Hepatocyte (in vitro differentiated cells): ENCODE measurements around the gene FAM53B. TPM values are rescaled to one million over a fixed set of nuclear protein-coding genes. Genes with fewer than 3 reads are reported as not detected.
A peak's percentile ranks its signal among the peaks of the same experiment; 100 is the strongest.

Experiments used
- DNase-seq: peaks from one replicate; pipeline ENCODE4 v3.0.0-alpha.2; 2016; ENCODE audit warnings: low spot score
- H2AFZ ChIP-seq: fragments of 200-600 bp; sonication (generic); 2 replicates; pipeline ENCODE4 v1.6.0; 2016; ENCODE audit warnings: antibody characterized with exemption, mild to moderate bottlenecking
- H3K27ac ChIP-seq: fragments of 200-600 bp; sonication (generic); 2 replicates; pipeline ENCODE4 v1.5.1; 2016; ENCODE audit warnings: mild to moderate bottlenecking
- H3K27me3 ChIP-seq: fragments of 200-600 bp; sonication (generic); 2 replicates; pipeline ENCODE4 v1.6.1; 2016
- H3K36me3 ChIP-seq: fragments of 200-600 bp; sonication (generic); replicated peaks from 2 replicates; pipeline ENCODE4 v1.5.1; 2016; ENCODE audit warnings: low read depth; ENCODE audit not compliant: insufficient read depth
- H3K4me1 ChIP-seq: fragments of 200-600 bp; sonication (generic); 2 replicates; pipeline ENCODE4 v1.5.1; 2016; ENCODE audit warnings: mild to moderate bottlenecking, moderate library complexity; ENCODE audit not compliant: insufficient read depth
- H3K4me2 ChIP-seq: fragments of 200-600 bp; sonication (generic); 2 replicates; pipeline ENCODE4 v1.6.0; 2016
- H3K4me3 ChIP-seq: fragments of 200-600 bp; sonication (generic); 2 replicates; pipeline ENCODE4 v1.5.1; 2016; ENCODE audit warnings: mild to moderate bottlenecking
- H3K79me2 ChIP-seq: fragments of 200-600 bp; sonication (generic); 2 replicates; pipeline ENCODE4 v1.6.0; 2017; ENCODE audit warnings: mild to moderate bottlenecking
- H3K9me2 ChIP-seq: fragments of 200-600 bp; sonication (generic); replicated peaks from 2 replicates; pipeline ENCODE4 v1.6.0; 2017; ENCODE audit warnings: mild to moderate bottlenecking; ENCODE audit not compliant: insufficient read depth
- H3K9me3 ChIP-seq: fragments of 200-600 bp; sonication (generic); 2 replicates; pipeline ENCODE4 v1.5.1; 2016; ENCODE audit warnings: low read depth, mild to moderate bottlenecking
- H4K20me1 ChIP-seq: fragments of 200-600 bp; sonication (generic); 2 replicates; pipeline ENCODE4 v1.6.0; 2016; ENCODE audit warnings: mild to moderate bottlenecking; ENCODE audit not compliant: insufficient read depth, poor library complexity, severe bottlenecking
- EZH2 ChIP-seq: fragments of 200-600 bp; sonication (generic); IDR thresholded peaks from 2 replicates; pipeline ENCODE4 v1.6.1; 2016; ENCODE audit warnings: antibody characterized with exemption, mild to moderate bottlenecking, borderline replicate concordance
- EZH2phosphoT487 ChIP-seq: fragments of 200-600 bp; sonication (generic); IDR thresholded peaks from one replicate; pipeline ENCODE4 v1.6.1; 2018; ENCODE audit warnings: antibody characterized with exemption, mild to moderate bottlenecking, low read depth, moderate library complexity; ENCODE audit not compliant: unreplicated experiment, severe bottlenecking
- WGBS: methylation state at CpG from one replicate; pipeline ENCODE4 v1.1.6; 2016; ENCODE audit warnings: low lambda C conversion rate; ENCODE audit errors: missing lambda C conversion rate; 5-methylcytosine and 5-hydroxymethylcytosine counted together
- polyA plus RNA-seq: library from polyadenylated mRNA; unstranded; fragments of >200 nt; fragmentation: Nextera tagmentation; extraction: Ambion mirVana; gene quantifications from 2 replicates; pipeline ENCODE4 v1.2.1, GENCODE V29; 2016
- total RNA-seq: library from RNA; depleted of rRNA; stranded (reverse); fragments of >200 nt; gene quantifications from 2 replicates; pipeline ENCODE4 v1.2.3, GENCODE V29; 2014
- TF ChIP-seq, protein P1 (sequence below): fragments of 200-600 bp; sonication (generic); IDR thresholded peaks from 2 replicates; pipeline ENCODE4 v1.5.1; 2016; ENCODE audit warnings: antibody characterized with exemption, mild to moderate bottlenecking; ENCODE audit not compliant: poor library complexity

FAM53B gene
- total and polyA plus RNA-seq, 2 experiments from 2014 or later, result 10.3 to 23.6 TPM

DNA sequence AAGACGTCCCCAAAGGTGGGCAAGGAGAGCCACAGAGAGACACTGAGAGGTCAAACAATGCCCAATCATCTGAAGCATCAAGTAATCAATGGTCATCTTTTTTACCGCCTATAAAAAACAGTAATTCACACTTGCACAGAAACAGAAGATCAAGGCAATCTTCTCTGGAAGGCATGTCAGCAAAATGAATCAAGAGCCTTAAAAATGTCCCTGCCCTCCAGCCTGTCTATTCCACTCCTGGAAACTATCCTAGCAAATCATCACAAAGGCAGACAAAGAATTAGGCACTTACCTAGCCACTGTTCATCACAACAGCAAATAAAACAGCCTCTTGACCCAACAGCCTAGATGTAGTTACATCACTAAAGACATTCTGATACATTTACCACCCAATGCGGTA, 48.9 kb downstream of the FAM53B start:
- H3K79me2 ChIP-seq, result peaks cover 7% of the 10 kb centered on the region
- TF ChIP-seq EZH2 (no peak), EZH2phosphoT487 (no peak)
- TF ChIP-seq, protein P1, sequence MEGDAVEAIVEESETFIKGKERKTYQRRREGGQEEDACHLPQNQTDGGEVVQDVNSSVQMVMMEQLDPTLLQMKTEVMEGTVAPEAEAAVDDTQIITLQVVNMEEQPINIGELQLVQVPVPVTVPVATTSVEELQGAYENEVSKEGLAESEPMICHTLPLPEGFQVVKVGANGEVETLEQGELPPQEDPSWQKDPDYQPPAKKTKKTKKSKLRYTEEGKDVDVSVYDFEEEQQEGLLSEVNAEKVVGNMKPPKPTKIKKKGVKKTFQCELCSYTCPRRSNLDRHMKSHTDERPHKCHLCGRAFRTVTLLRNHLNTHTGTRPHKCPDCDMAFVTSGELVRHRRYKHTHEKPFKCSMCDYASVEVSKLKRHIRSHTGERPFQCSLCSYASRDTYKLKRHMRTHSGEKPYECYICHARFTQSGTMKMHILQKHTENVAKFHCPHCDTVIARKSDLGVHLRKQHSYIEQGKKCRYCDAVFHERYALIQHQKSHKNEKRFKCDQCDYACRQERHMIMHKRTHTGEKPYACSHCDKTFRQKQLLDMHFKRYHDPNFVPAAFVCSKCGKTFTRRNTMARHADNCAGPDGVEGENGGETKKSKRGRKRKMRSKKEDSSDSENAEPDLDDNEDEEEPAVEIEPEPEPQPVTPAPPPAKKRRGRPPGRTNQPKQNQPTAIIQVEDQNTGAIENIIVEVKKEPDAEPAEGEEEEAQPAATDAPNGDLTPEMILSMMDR, result no peak
- no peak overlapping the region for H2AFZ ChIP-seq
- H3K9me3 ChIP-seq, result no peaks in the 10 kb centered on the region
- WGBS, result 95% methylated on average over 3 of the region's 3 CpGs
- H3K4me3 ChIP-seq, result no peak overlapping the region
- H4K20me1 ChIP-seq, result peaks cover 6% of the 10 kb centered on the region
- H3K4me1 ChIP-seq, result no peaks in the 10 kb centered on the region
- H3K4me2 ChIP-seq, result no peak overlapping the region
- H3K27ac ChIP-seq, result no peak overlapping the region
- no peaks in the 10 kb centered on the region for H3K27me3 ChIP-seq
- H3K9me2 ChIP-seq, result no peaks in the 10 kb centered on the region
- no peak for DNase-seq
- no peaks in the 10 kb centered on the region for H3K36me3 ChIP-seq

DNA sequence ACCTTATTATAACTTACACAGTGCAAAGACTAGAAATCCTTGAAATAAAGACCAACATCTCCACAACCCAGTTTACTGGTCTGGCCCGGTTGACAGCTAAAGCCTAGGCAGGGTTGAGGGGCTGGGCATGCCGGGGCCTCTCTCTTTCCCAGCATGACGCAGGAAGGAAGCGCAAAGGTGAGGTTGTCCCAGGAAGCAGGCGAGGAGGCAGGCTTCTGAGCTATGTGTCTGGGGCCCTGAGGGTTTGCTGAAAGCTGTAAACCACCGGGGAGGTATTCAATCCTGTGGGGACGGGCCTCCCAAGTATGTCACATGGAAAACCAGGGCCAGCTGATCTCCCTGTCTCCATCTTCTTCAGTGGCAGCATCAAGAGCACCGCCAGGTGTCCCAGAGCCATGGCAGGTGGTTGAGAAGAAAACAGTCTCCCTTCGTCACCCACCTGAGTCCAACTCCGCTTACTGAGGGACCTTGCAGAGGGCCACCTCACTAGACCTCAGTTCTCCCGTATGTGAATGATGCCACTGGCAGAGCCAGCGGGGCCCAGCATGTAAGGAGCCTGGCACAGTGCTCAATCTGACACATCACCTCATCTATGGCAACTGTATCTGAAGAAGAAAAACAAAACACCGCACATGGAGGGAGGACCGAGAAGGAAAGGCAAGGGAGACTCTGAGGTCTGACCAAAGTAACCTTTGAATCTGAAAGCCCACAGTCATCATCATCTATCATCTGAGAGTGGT, 49.5 kb downstream of the FAM53B start:
- Histone ChIP-seq H3K79me2 (peaks cover 3% of the 10 kb centered on the region), H3K4me2 (no peak overlapping the region), H3K4me3 (no peak overlapping the region), H2AFZ (no peak overlapping the region), H3K27ac (peak overlapping the region; percentile 20), H3K9me2 (no peaks in the 10 kb centered on the region), H3K27me3 (no peaks in the 10 kb centered on the region), H3K9me3 (no peaks in the 10 kb centered on the region), H4K20me1 (peaks cover 6% of the 10 kb centered on the region), H3K4me1 (no peaks in the 10 kb centered on the region), H3K36me3 (no peaks in the 10 kb centered on the region)
- TF ChIP-seq EZH2phosphoT487 (no peak), EZH2 (no peak)
- 89% methylated on average over 14 of the region's 14 CpGs for WGBS
- DNase-seq, result no peak

DNA sequence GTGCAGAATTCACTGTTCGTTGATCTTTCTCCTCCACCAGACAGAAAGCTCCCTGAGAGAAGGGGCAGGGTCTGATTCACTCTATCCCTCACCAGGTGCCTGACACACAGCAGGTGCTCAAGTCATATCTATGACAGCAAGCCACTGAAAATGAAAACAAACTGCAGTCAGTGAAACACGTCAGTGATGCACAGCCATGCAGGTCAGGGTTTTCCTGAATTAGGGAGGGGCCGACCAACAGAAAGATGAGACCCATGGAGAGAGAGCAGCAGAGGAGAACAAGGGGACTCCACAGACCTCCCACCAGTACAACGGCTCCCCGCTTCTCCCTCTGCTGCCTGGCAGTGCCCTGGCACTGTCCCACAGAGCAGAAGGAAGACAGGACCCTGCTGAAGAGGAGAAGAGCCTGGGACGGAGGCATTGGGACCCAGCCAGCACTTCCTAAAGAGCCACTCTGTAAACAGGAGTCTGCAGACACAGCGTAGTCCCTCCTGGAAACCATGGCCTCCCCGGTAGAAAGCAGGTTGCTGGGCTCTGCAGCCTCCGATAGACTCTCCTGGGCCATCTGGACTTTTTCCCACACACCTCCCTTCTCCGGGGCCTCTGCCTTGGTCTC, 50.3 kb downstream of the FAM53B start:
- H3K27ac ChIP-seq, result peak overlapping the region; percentile 20
- no peaks in the 10 kb centered on the region for H3K9me2 ChIP-seq
- TF ChIP-seq EZH2, result no peak
- TF ChIP-seq, protein P1, result no peak
- TF ChIP-seq EZH2phosphoT487, result no peak
- WGBS, result 60% methylated on average over 10 of the region's 10 CpGs
- H4K20me1 ChIP-seq, result peaks cover 4% of the 10 kb centered on the region
- no peak overlapping the region for H3K4me3 ChIP-seq
- no peak overlapping the region for H3K4me2 ChIP-seq
- no peaks in the 10 kb centered on the region for H3K27me3 ChIP-seq
- no peak overlapping the region for H2AFZ ChIP-seq
- H3K4me1 ChIP-seq, result no peaks in the 10 kb centered on the region
- H3K9me3 ChIP-seq, result no peaks in the 10 kb centered on the region
- no peak for DNase-seq
- H3K79me2 ChIP-seq, result no peaks in the 10 kb centered on the region
- H3K36me3 ChIP-seq, result no peaks in the 10 kb centered on the region

DNA sequence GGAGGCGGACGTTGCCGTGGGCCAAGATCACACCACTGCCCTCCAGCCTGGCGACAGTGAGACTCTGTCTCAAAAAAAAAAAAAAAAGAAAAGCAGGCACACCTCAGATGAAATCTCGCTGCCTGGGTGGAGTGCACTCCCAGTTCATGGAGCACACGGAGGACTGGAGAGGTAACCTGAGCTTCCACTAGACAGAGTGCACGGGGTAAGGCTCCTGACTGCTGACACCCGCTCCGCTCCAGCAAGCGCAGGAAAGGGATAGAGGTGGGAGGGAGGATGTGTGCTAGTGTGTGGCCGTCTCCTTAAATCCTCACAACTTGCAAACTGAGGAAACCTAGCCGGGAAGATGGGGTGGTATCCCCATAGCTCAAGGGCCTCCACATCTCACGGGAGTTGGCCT, 50.8 kb downstream of the FAM53B start:
- no peaks in the 10 kb centered on the region for H3K79me2 ChIP-seq
- H3K27me3 ChIP-seq, result no peaks in the 10 kb centered on the region
- H3K36me3 ChIP-seq, result no peaks in the 10 kb centered on the region
- no peak overlapping the region for H3K27ac ChIP-seq
- H3K4me1 ChIP-seq, result no peaks in the 10 kb centered on the region
- DNase-seq, result no peak
- 80% methylated on average over 13 of the region's 13 CpGs for WGBS
- no peaks in the 10 kb centered on the region for H4K20me1 ChIP-seq
- H3K9me3 ChIP-seq, result no peaks in the 10 kb centered on the region
- H3K4me2 ChIP-seq, result no peak overlapping the region
- H3K9me2 ChIP-seq, result no peaks in the 10 kb centered on the region
- TF ChIP-seq, protein P1, result no peak
- no peak for TF ChIP-seq EZH2
- TF ChIP-seq EZH2phosphoT487, result no peak
- H3K4me3 ChIP-seq, result no peak overlapping the region
- no peak overlapping the region for H2AFZ ChIP-seq
